Measurements from ENCODE around the gene NINL. TPM values are rescaled to one million over a fixed set of nuclear protein-coding genes. Genes with fewer than 3 reads are reported as not detected.

NINL gene
- total and polyA plus RNA-seq, 2 of the 8 experiments (the other 6 are each of a cell fraction or from before 2014, with no cell fraction given), result 15.3 to 30.0 TPM

DNA sequence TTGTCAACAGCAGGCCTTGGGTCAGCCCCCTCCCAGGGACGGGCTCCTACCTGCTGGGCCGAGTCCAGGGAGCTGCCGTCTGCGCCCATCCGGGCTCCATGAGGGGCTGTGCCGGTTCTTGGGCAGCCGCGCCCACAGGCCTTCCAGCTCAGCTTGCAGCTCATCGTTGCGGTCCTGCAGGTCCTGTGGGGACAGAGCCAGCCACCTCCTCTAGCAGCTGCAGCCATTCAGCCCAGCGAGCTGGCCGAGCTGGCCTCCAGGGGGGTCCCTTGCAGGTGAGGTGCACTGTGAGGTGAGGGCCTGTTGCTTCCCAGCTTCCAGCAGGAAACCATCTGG, 103.4 kb downstream of the NINL start:
- Histone ChIP-seq H3K4ac (replicated peaks; ENCODE audit: insufficient read length, low read depth, low read length) (no peak overlapping the region), H3K56ac (replicated peaks; ENCODE audit: insufficient read length, low read depth, low read length) (no peak overlapping the region), H3K4me3 (ENCODE audit: extremely low read depth in 1 of 4, insufficient read depth in 2 of 4, low read depth in 3 of 4, low read length in 4 of 4) (no peak overlapping the region), H3K9ac (replicated peaks in 1 of 4; ENCODE audit: extremely low read depth in 1 of 4, low read depth in 3 of 4, low read length in 3 of 4) (no peak overlapping the region), H3K4me2 (ENCODE audit: insufficient read depth in 1 of 2, low read depth in 2 of 2, low read length in 2 of 2) (no peak overlapping the region), H4K91ac (replicated peaks; ENCODE audit: insufficient read length, low read length) (no peak overlapping the region), H2BK5ac (ENCODE audit: low read depth, low read length) (no peak overlapping the region), H2BK20ac (ENCODE audit: low read length) (no peak overlapping the region), H2AK5ac (ENCODE audit: low read depth, low read length) (no peak overlapping the region), H3K79me1 (ENCODE audit: low read depth, low read length) (no peaks in the 10 kb centered on the region), H3K36me3 (ENCODE audit: control insufficient read depth in 2 of 4, insufficient read depth in 4 of 4, low read length in 3 of 4) (peaks cover 0 to 19% (median 15%) of the 10 kb centered on the region in 4 experiments; a peak in 6 of 8 replicates), H4K8ac (ENCODE audit: extremely low read depth, insufficient read depth, low read length) (no peak overlapping the region), H3K79me2 (ENCODE audit: control insufficient read depth in 1 of 2, insufficient read depth in 2 of 2, low read length in 2 of 2) (no peaks in the 10 kb centered on the region), H3K23ac (ENCODE audit: insufficient read length) (no peak overlapping the region), H3K18ac (ENCODE audit: extremely low read depth, low read length) (no peak overlapping the region), H3K9me3 (ENCODE audit: insufficient read depth in 2 of 2, low read depth in 1 of 2, low read length in 1 of 2) (no peaks in the 10 kb centered on the region), H3K27me3 (replicated peaks in 1 of 4; ENCODE audit: control insufficient read depth in 3 of 4, extremely low read depth in 1 of 4, insufficient read depth in 3 of 4, low read length in 3 of 4) (no peaks in the 10 kb centered on the region), H2BK120ac (replicated peaks; ENCODE audit: low read depth, low read length) (no peak overlapping the region), H4K20me1 (replicated peaks in 1 of 2; ENCODE audit: control insufficient read depth in 1 of 2, insufficient read depth in 2 of 2, low read length in 2 of 2) (peaks cover 0 to 5% of the 10 kb centered on the region in 2 experiments), H2AFZ (ENCODE audit: low read length) (no peak overlapping the region), H3K27ac (ENCODE audit: low read depth, low read length) (no peak overlapping the region), H3K14ac (ENCODE audit: insufficient read length) (no peak overlapping the region), H4K5ac (ENCODE audit: insufficient read length, low read depth, low read length) (no peak overlapping the region), H2BK12ac (ENCODE audit: low read depth, low read length) (no peak overlapping the region), H3K23me2 (ENCODE audit: low read depth, low read length) (no peaks in the 10 kb centered on the region), H2BK15ac (ENCODE audit: low read length) (no peak overlapping the region), H3K4me1 (replicated peaks in 1 of 4; ENCODE audit: control insufficient read depth in 3 of 4, insufficient read depth in 4 of 4, low read length in 3 of 4) (peaks cover 0 to 3% (median 0%) of the 10 kb centered on the region in 4 experiments; a peak in 1 of 7 replicates)
- no peak for TF ChIP-seq CTBP2 (IDR thresholded peaks at IDR 0.05; ENCODE audit: borderline replicate concordance, insufficient read depth, insufficient read length, low read length)
- TF ChIP-seq SP1 (IDR thresholded peaks at IDR 0.05; ENCODE audit: low read depth, low read length), result no peak
- no peak for TF ChIP-seq HDAC2 (IDR thresholded peaks at IDR 0.05; ENCODE audit: borderline replicate concordance in 1 of 2, low read depth in 2 of 2, low read length in 2 of 2)
- TF ChIP-seq SRF (IDR thresholded peaks at IDR 0.05; ENCODE audit: low read depth, low read length), result no peak
- TF ChIP-seq CEBPB (IDR thresholded peaks at IDR 0.05; ENCODE audit: low read depth, low read length), result no peak
- no peak for TF ChIP-seq POLR2AphosphoS5 (IDR thresholded peaks at IDR 0.05; ENCODE audit: low read depth, low read length)
- TF ChIP-seq RNF2 (IDR thresholded peaks at IDR 0.05; ENCODE audit: borderline replicate concordance, low read depth, low read length, missing control alignments, poor library complexity, severe bottlenecking), result no peak
- 82% methylated on average over 10 of the region's 12 CpGs; no CpG with 5 or more reads in 1 of the 2 experiments for WGBS, 2 experiments (ENCODE audit: extremely low coverage in 1 of 2, insufficient coverage in 1 of 2, insufficient read length in 1 of 2, insufficient replicate concordance in 2 of 2, low coverage in 1 of 2, low lambda C conversion rate in 2 of 2, missing lambda C conversion rate in 1 of 2)
- no peak for FAIRE-seq
- ChIA-PET POLR2A (ENCODE audit: partially characterized antibody) (no interaction called here), CTCF (ENCODE audit: partially characterized antibody) (interaction anchor here (0.6 to 5.0 kb wide), 12 partner anchors 10 to 244 kb away, joined by 3 to 25 read pairs (median 4); no protein-coding TSS in a partner anchor)
- DNase-seq (ENCODE audit: low read depth in 1 of 2, low spot score in 2 of 2), result no peak
